Keratinocyte (primary cell): Measurements from ENCODE around the gene NPPC.

ENCODE experiments used
- CTCF ChIP-seq, 3 experiments: IDR thresholded peaks in 1 of 3; conservative IDR thresholded peaks in 1 of 3; optimal IDR thresholded peaks in 1 of 3; 2 replicates in 2 of 3; 3 replicates in 1 of 3; pipeline versions ENCODE3 to v1.5.1; 2011; ENCODE audit warnings: low read length in 3 of 3, mild to moderate bottlenecking in 3 of 3, moderate library complexity in 2 of 3, control low read depth in 1 of 3, inconsistent platforms in 1 of 3; ENCODE audit not compliant: insufficient read depth in 2 of 3; ENCODE audit errors: extremely low read depth in 1 of 3
- EZH2 ChIP-seq: IDR thresholded peaks from one replicate; pipeline ENCODE4 v1.6.1; 2012; ENCODE audit warnings: inconsistent platforms, mild to moderate bottlenecking, low read length, moderate library complexity

DNA sequence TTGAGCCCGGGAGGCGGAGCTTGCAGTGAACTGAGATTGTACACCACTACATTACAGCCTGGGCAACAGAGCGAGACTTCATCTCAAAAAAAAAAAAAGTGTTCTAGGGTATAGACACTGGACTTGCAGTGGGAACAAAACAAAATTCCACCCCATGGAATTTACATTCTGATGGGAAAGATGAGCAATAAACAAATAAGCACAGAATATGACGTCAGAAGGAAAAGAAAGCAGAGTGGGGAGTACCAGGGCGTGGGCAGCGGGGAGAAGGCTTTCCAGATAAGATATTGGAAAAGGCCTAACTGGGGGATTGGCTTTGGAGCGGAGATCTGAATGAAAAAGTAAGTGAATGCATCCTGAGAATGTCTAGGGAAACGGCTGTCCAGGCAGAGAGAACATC lies 17.6 kb downstream of the NPPC start:
- no peak for TF ChIP-seq CTCF (optimal IDR thresholded peaks at IDR 0.05 in 1 of 3, IDR thresholded peaks at IDR 0.05 in 1 of 3, conservative IDR thresholded peaks at IDR 0.05 in 1 of 3; ENCODE audit: extremely low read depth in 1 of 3, insufficient read depth in 2 of 3, low read length in 3 of 3)
- TF ChIP-seq EZH2, result no peak
